HepG2 (cell line): ENCODE data around the gene PDZD2. TPM values are rescaled to one million over a fixed set of nuclear protein-coding genes. Genes with fewer than 3 reads are reported as not detected.

Experiments used
- ATAC-seq: fragments of 200-7000 bp; cut with Tn5 transposase; 3 replicates; pipeline ENCODE4 v1.9.1; 2020; ENCODE audit warnings: mild to moderate bottlenecking, moderate library complexity
- BruUV-seq: library from RNA; stranded (reverse); fragments of 400-500 nt; replicated peaks from 2 replicates; lab custom pipeline; 2021; lab: Mats Ljungman, UMichigan
- CTCF ChIA-PET: fragments of 300-600 bp; formaldehyde crosslinking; extraction: SDS; loops from one replicate; lab custom pipeline; 2021; ENCODE audit warnings: low total read pairs, inconsistent platforms, low intra/inter-chr PET ratio; lab: Yijun Ruan, JAX
- POLR2A ChIA-PET: fragments of 350-600 bp; sonication (Branson Sonifier 250); formaldehyde crosslinking; loops from one replicate; lab custom pipeline; 2020; ENCODE audit warnings: antibody characterized with exemption, inconsistent platforms; lab: Yijun Ruan, JAX
- DNase-seq: peaks from one replicate; pipeline ENCODE4 v3.0.0-alpha.2; 2015; ENCODE audit warnings: low spot score
- FAIRE-seq: peaks from 3 replicates; lab custom pipeline; 2011; peaks lifted over from hg19 to GRCh38; lab: Jason Lieb, UNC
- H2AFZ ChIP-seq: one replicate; pipeline ENCODE4 v1.6.1; 2011; ENCODE audit warnings: low read length, inconsistent platforms
- H3K27ac ChIP-seq: fragments of 300-600 bp; 3 replicates; pipeline ENCODE4 v1.8.0; 2011; ENCODE audit warnings: mixed run types, mild to moderate bottlenecking, mixed read lengths, low read length, inconsistent platforms; ENCODE audit not compliant: insufficient read depth; ENCODE audit errors: extremely low read length
- H3K27me3 ChIP-seq, 2 experiments: fragments of 200-600 bp in 1 of 2; 2 replicates in 1 of 2; 3 replicates in 1 of 2; pipeline versions ENCODE4 v1.6.0 to v1.8.0; 2011; ENCODE audit warnings: low read length in 2 of 2, mild to moderate bottlenecking in 2 of 2, moderate library complexity in 2 of 2, inconsistent platforms in 1 of 2; ENCODE audit not compliant: insufficient read depth in 2 of 2, control insufficient read depth in 1 of 2
- H3K36me3 ChIP-seq, 2 experiments: fragments of 200-600 bp in 1 of 2; replicated peaks in 1 of 2; 2 replicates in 1 of 2; 3 replicates in 1 of 2; pipeline versions ENCODE4 v1.5.1 to v1.8.0; 2011; ENCODE audit warnings: low read length in 2 of 2, inconsistent platforms in 1 of 2; ENCODE audit not compliant: insufficient read depth in 2 of 2, control insufficient read depth in 1 of 2
- H3K4me1 ChIP-seq: 2 replicates; pipeline ENCODE4 v1.5.1; 2012; ENCODE audit warnings: low read length, inconsistent platforms; ENCODE audit not compliant: insufficient read depth
- H3K4me2 ChIP-seq: 2 replicates; pipeline ENCODE4 v1.6.0; 2011; ENCODE audit warnings: low read depth, low read length, inconsistent platforms
- H3K4me3 ChIP-seq, 3 experiments: fragments of 200-600 bp in 1 of 3; sonication (generic), shearing (Covaris generic) in 1 of 3; replicated peaks in 1 of 3; 2 replicates each; pipeline ENCODE4 v1.5.1; 2011 to 2016; ENCODE audit warnings: low read length in 3 of 3, inconsistent platforms in 2 of 3, low read depth in 2 of 3, mild to moderate bottlenecking in 2 of 3, control low read depth in 1 of 3, mixed read lengths in 1 of 3; ENCODE audit not compliant: insufficient read depth in 1 of 3
- H3K79me2 ChIP-seq: one replicate; pipeline ENCODE4 v1.6.1; 2011; ENCODE audit warnings: low read length, inconsistent platforms; ENCODE audit not compliant: insufficient read depth
- H3K9ac ChIP-seq: 2 replicates; pipeline ENCODE4 v1.6.0; 2011; ENCODE audit warnings: mild to moderate bottlenecking, low read depth, low read length, inconsistent platforms; ENCODE audit not compliant: insufficient read depth
- H3K9me3 ChIP-seq: 2 replicates; pipeline ENCODE4 v1.5.1; 2012; ENCODE audit warnings: mild to moderate bottlenecking, low read length
- H4K20me1 ChIP-seq: 2 replicates; pipeline ENCODE4 v1.6.0; 2011; ENCODE audit warnings: inconsistent platforms, mild to moderate bottlenecking, low read length, moderate library complexity; ENCODE audit not compliant: insufficient read depth
- ELK4 ChIP-seq: sonication (generic); formaldehyde crosslinking; IDR thresholded peaks from 2 replicates; pipeline ENCODE4 v1.9.0; 2021; ENCODE audit warnings: missing genetic modification reagents, borderline replicate concordance
- EP300 ChIP-seq, 3 experiments: sonication (generic) in 1 of 3; formaldehyde crosslinking in 1 of 3; IDR thresholded peaks; 2 replicates each; pipeline versions ENCODE4 v1.5.1 to v1.6.1; 2011 to 2020; ENCODE audit warnings: low read depth in 2 of 3, low read length in 2 of 3, borderline replicate concordance in 1 of 3, improper control_type of control experiment in 1 of 3, mild to moderate bottlenecking in 1 of 3, missing genetic modification reagents in 1 of 3, moderate library complexity in 1 of 3
- FOSL1 ChIP-seq: sonication (generic); formaldehyde crosslinking; IDR thresholded peaks from 2 replicates; pipeline ENCODE4 v1.9.0; 2021; ENCODE audit warnings: missing genetic modification reagents, borderline replicate concordance
- GPN1 ChIP-seq: sonication (generic); formaldehyde crosslinking; IDR thresholded peaks from 2 replicates; pipeline ENCODE4 v1.5.1; 2020; ENCODE audit warnings: missing genetic modification reagents, borderline replicate concordance
- HBP1 ChIP-seq: IDR thresholded peaks from 2 replicates; pipeline ENCODE4 v1.6.1; 2016; ENCODE audit warnings: low read depth, control low read depth
- JARID2 ChIP-seq: sonication (generic); formaldehyde crosslinking; IDR thresholded peaks from 2 replicates; pipeline ENCODE4 v1.8.1; 2023; ENCODE audit warnings: missing genetic modification reagents, inconsistent platforms; ENCODE audit not compliant: insufficient replicate concordance
- MBD4 ChIP-seq: IDR thresholded peaks from 2 replicates; pipeline ENCODE4 v1.6.1; 2012; ENCODE audit warnings: low read length, inconsistent platforms, borderline replicate concordance
- MTA1 ChIP-seq: sonication (generic); formaldehyde crosslinking; IDR thresholded peaks from 2 replicates; pipeline ENCODE4 v1.4.0; 2020; ENCODE audit warnings: missing genetic modification reagents, mild to moderate bottlenecking, borderline replicate concordance
- SOX5 ChIP-seq: IDR thresholded peaks from 2 replicates; pipeline ENCODE4 v1.6.1; 2016; ENCODE audit warnings: borderline replicate concordance
- ZNF274 ChIP-seq: sonication (generic); formaldehyde crosslinking; IDR thresholded peaks from 2 replicates; pipeline ENCODE4 v1.5.1; 2020; ENCODE audit warnings: mild to moderate bottlenecking, missing genetic modification reagents
- ZNF350 ChIP-seq: sonication (generic); formaldehyde crosslinking; IDR thresholded peaks from 2 replicates; pipeline ENCODE4 v1.4.0; 2020; ENCODE audit warnings: mild to moderate bottlenecking, low read depth, missing genetic modification reagents, borderline replicate concordance
- WGBS: methylation state at CpG from one replicate; pipeline ENCODE4 v1.1.6; 2017; ENCODE audit warnings: low lambda C conversion rate; 5-methylcytosine and 5-hydroxymethylcytosine counted together
- in situ Hi-C: cut with HindIII; loops from 2 replicates; pipeline ENCODE4 v1.10.0; 2017; ENCODE audit warnings: low pct_unique_long_range_greater_than_20kb; ENCODE audit not compliant: extremely low pct_ligation_motif_present
- intact Hi-C: fragments of 100-400 bp; cut with micrococcal nuclease; formaldehyde crosslinking; loops from one replicate; pipeline ENCODE4 v1.10.0; 2022; ENCODE audit not compliant: unreplicated experiment
- polyA plus RNA-seq, 8 experiments: library from polyadenylated mRNA; depleted of rRNA in 3 of 8; stranded (reverse) in 7 of 8; unstranded in 1 of 8; fragments of >200 nt; fragmentation: Illumina TruSeq in 4 of 8; extraction: Trizol in 4 of 8; gene quantifications; 2 replicates each; pipeline versions ENCODE4 v1.2.1 to v1.2.3, GENCODE V29; 2011 to 2016; ENCODE audit warnings: low read depth in 4 of 8, missing spikeins in 1 of 8, mixed read lengths in 1 of 8; ENCODE audit not compliant: insufficient read depth in 1 of 8
- total RNA-seq, 5 experiments: library from RNA; depleted of rRNA; stranded (reverse); fragments of >200 nt; fragmentation: Illumina TruSeq; extraction: Trizol; gene quantifications; 2 replicates each; pipeline ENCODE4 v1.2.3, GENCODE V29; 2016; ENCODE audit warnings: low read depth in 1 of 5

PDZD2 gene
- total and polyA plus RNA-seq, 2 of the 13 experiments (the other 11 are each of a cell fraction or from before 2014, with no cell fraction given), result 0.04 TPM; not detected in 1

GRCh38 chr5:31815376-31815775 is 176.4 kb downstream of the PDZD2 start:
- no peak overlapping the region for H3K9ac ChIP-seq
- no peak for ATAC-seq
- BruUV-seq, result no TSS peak
- intact Hi-C loops (no loop called here), in situ Hi-C loops (no loop called here)
- CTCF ChIA-PET, result no interaction called here
- H3K9me3 ChIP-seq, result no peaks in the 10 kb centered on the region
- H2AFZ ChIP-seq, result no peak overlapping the region
- no peak overlapping the region for H3K4me3 ChIP-seq
- H3K27ac ChIP-seq, result no peak overlapping the region
- no peaks in the 10 kb centered on the region for H4K20me1 ChIP-seq
- H3K4me2 ChIP-seq, result no peak overlapping the region
- WGBS, result 35% methylated on average over 3 of the region's 3 CpGs
- no peak for DNase-seq
- H3K27me3 ChIP-seq, result no peaks in the 10 kb centered on the region
- H3K4me1 ChIP-seq, result no peaks in the 10 kb centered on the region
- no peaks in the 10 kb centered on the region for H3K36me3 ChIP-seq
- H3K79me2 ChIP-seq, result no peaks in the 10 kb centered on the region
- TF ChIP-seq GPN1 (no peak), EP300 (IDR thresholded peaks at IDR 0.05; ENCODE audit: low read depth in 2 of 2, low read length in 2 of 2) (no peak), EP300 (CRISPR knock-in tag; IDR thresholded peaks at IDR 0.05; ENCODE audit: borderline replicate concordance) (no peak), MTA1 (no peak), FOSL1 (CRISPR knock-in tag) (no peak), ELK4 (no peak), ZNF274 (no peak), SOX5 (CRISPR knock-in tag) (no peak), JARID2 (CRISPR knock-in tag) (no peak), ZNF350 (no peak), MBD4 (no peak), HBP1 (no peak)
- FAIRE-seq, result no peak
- POLR2A ChIA-PET, result no interaction called here
